ENCODE data around the gene DGAT2. TPM values are rescaled to one million over a fixed set of nuclear protein-coding genes. Genes with fewer than 3 reads are reported as not detected.

The DGAT2 gene, protein sequence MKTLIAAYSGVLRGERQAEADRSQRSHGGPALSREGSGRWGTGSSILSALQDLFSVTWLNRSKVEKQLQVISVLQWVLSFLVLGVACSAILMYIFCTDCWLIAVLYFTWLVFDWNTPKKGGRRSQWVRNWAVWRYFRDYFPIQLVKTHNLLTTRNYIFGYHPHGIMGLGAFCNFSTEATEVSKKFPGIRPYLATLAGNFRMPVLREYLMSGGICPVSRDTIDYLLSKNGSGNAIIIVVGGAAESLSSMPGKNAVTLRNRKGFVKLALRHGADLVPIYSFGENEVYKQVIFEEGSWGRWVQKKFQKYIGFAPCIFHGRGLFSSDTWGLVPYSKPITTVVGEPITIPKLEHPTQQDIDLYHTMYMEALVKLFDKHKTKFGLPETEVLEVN
- total RNA-seq = 10 to 100 TPM in 1 of 2 donors, 1 to 10 TPM in 1; 8.1 to 14.9 TPM
- polyA plus RNA-seq (ENCODE audit: insufficient read length in 6 of 6) = 1 to 10 TPM; 1.2 to 1.7 (median 1.4) TPM
- long read RNA-seq, donor 1 = 0 reads
- long read RNA-seq, donor 2 = 0 reads
- long read RNA-seq, donor 3 = 0 reads
- long read RNA-seq, donor 4, partial matches to known transcripts = 0 of 6 reads
- long read RNA-seq, donor 4, other reads (novel, unspliced or antisense) = 1 of 6 reads
- long read RNA-seq, donor 5 = 0 reads
- long read RNA-seq, donor 6 = 0 reads
- long read RNA-seq, donor 7 = 0 reads
- long read RNA-seq, donor 8 = 0 reads
- long read RNA-seq, donor 9 = 0 reads
- long read RNA-seq, donor 10, transcript DGAT2-201 (8 exons, 2,453 nt) = major isoform, 7 of 11 reads
- long read RNA-seq, donor 10, partial matches to known transcripts = 1 of 11 reads
- long read RNA-seq, donor 10, other reads (novel, unspliced or antisense) = 3 of 11 reads
- long read RNA-seq, donor 11, partial matches to known transcripts = 0 of 3 reads
- long read RNA-seq, donor 11, other reads (novel, unspliced or antisense) = 0 of 3 reads
- long read RNA-seq, donor 12 = 0 reads

DNA sequence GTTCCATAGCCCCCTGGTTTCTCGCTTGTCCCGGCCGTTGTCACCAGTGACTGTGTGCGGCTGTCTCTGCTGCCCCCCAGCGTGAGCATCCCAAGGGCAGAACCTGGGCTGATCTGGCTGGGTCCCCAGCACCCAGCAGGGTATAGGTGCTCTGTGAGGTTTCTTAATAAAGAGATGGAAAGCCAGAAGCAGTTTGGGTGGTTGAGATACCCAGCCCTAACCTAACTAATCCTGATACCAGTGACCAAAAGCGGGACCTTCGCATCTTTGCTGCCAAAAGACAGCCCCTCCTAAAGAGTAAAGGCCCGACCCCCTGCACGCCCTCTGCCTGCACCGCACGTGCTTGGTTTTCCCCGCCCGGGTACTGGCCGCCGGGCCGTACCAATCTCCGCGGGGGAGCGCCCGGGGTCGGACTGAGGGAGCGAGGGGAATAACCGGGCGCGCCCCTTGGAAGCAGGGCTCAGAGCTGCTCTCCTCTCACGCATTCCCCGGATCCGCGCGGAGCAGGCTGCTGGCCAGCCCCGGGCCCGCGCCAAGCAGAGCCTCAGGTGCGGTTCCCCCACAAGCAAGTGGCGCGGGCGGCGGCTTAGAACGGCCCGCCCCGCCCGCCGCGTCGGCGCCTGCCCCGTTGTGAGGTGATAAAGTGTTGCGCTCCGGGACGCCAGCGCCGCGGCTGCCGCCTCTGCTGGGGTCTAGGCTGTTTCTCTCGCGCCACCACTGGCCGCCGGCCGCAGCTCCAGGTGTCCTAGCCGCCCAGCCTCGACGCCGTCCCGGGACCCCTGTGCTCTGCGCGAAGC lies at the start of gene DGAT2:
Gene DGAT2, plus strand, starts transcription at position 667 of the 797 bp plus-strand sequence. CDS start 214 bp downstream, outside the sequence.
- TF ChIP-seq, protein P1, sequence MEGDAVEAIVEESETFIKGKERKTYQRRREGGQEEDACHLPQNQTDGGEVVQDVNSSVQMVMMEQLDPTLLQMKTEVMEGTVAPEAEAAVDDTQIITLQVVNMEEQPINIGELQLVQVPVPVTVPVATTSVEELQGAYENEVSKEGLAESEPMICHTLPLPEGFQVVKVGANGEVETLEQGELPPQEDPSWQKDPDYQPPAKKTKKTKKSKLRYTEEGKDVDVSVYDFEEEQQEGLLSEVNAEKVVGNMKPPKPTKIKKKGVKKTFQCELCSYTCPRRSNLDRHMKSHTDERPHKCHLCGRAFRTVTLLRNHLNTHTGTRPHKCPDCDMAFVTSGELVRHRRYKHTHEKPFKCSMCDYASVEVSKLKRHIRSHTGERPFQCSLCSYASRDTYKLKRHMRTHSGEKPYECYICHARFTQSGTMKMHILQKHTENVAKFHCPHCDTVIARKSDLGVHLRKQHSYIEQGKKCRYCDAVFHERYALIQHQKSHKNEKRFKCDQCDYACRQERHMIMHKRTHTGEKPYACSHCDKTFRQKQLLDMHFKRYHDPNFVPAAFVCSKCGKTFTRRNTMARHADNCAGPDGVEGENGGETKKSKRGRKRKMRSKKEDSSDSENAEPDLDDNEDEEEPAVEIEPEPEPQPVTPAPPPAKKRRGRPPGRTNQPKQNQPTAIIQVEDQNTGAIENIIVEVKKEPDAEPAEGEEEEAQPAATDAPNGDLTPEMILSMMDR (IDR thresholded peaks at IDR 0.05) = no peak
- Histone ChIP-seq H3K4me3 (peak within 1 kb of the TSS; percentile 43 to 51), H3K36me3 (no peaks in the 10 kb centered on the region), H3K9me3 (no peaks in the 10 kb centered on the region), H3K27me3 (peaks cover 4 to 28% of the 10 kb centered on the region in 2 donors), H3K27ac (peak within 1 kb of the TSS in 1 of 2 donors; percentile 61), H3K4me1 (peaks cover 13 to 61% of the 10 kb centered on the region in 2 donors)
- peak; percentile 56 to 96 (median 78) for DNase-seq
- intact Hi-C loops (cut with DNase I) = no loop called here
- ATAC-seq = peak; percentile 84

DNA sequence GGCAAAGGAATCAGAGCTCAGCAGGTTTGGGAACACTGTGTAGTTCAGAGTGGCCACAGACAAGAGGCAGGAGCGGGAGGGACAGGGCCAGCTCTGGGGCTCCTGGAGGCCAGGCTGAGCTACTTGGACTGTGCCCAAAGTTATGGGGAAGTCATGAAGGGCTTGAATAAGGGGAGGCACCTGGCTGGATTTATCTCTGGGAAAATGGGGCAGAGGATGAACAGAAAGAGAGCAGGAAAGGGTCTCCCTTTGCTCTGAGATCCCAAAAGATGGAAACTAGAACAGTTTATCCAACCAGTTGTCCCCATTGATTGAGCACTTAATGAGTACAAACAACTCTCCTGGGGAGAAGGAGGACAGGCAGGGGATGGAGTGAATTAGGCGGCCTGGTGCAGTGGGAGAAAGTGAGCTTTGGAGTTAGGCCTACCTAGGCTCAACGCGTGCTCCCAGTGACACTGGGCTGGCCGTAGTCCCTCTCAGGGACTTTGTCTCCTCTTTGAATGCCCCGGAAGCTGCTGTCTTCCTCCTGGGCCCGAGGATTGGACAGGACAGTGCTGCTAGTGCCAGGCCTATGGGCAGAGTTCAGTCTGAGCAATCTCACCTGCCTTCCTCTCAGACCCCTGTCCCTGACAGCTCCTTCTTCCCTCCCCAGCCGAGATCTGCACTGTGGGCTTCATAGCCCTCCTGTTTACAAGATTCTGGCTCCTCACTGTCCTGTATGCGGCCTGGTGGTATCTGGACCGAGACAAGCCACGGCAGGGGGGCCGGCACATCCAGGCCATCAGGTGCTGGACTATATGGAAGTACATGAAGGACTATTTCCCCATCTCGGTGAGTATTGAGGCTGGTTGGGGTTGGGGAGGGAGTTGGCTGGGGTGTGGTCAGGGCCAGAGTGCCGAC lies 49.0 kb upstream of the DGAT2 start:
- Histone ChIP-seq H3K4me3 (no peak overlapping the region), H3K4me1 (no peaks in the 10 kb centered on the region), H3K27ac (no peak overlapping the region), H3K9me3 (no peaks in the 10 kb centered on the region), H3K36me3 (no peaks in the 10 kb centered on the region), H3K27me3 (no peaks in the 10 kb centered on the region)
- TF ChIP-seq, protein P1 (IDR thresholded peaks at IDR 0.05) = no peak
- no peak for DNase-seq
- intact Hi-C loops (cut with DNase I) = no loop called here
- ATAC-seq = no peak

DNA sequence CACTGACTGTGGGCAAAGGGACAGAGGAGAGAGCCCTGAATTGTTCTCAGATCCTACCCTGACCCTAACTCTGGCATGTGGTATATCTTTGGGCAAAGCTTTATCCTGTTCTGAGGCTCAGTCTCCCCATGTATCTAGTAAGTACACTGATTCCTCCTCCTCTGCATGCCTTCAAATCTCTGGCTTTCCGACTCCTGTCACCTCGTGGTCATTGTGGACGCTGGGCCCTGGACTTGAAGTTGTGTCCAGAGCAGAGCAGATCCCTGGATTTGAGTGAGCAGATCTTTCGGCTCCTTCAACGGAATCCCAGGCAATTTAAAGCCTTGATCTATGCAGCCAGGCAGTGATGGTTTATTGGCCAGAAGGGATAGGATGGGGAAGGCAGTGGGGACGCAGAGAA lies 47.9 kb upstream of the DGAT2 start:
- Histone ChIP-seq H3K36me3 (no peaks in the 10 kb centered on the region), H3K4me3 (no peak overlapping the region), H3K27me3 (no peaks in the 10 kb centered on the region), H3K4me1 (no peaks in the 10 kb centered on the region), H3K27ac (no peak overlapping the region), H3K9me3 (no peaks in the 10 kb centered on the region)
- DNase-seq (no peak), ATAC-seq (no peak)
- intact Hi-C loops (cut with DNase I) = no loop called here
- TF ChIP-seq, protein P1 (IDR thresholded peaks at IDR 0.05) = no peak

DNA sequence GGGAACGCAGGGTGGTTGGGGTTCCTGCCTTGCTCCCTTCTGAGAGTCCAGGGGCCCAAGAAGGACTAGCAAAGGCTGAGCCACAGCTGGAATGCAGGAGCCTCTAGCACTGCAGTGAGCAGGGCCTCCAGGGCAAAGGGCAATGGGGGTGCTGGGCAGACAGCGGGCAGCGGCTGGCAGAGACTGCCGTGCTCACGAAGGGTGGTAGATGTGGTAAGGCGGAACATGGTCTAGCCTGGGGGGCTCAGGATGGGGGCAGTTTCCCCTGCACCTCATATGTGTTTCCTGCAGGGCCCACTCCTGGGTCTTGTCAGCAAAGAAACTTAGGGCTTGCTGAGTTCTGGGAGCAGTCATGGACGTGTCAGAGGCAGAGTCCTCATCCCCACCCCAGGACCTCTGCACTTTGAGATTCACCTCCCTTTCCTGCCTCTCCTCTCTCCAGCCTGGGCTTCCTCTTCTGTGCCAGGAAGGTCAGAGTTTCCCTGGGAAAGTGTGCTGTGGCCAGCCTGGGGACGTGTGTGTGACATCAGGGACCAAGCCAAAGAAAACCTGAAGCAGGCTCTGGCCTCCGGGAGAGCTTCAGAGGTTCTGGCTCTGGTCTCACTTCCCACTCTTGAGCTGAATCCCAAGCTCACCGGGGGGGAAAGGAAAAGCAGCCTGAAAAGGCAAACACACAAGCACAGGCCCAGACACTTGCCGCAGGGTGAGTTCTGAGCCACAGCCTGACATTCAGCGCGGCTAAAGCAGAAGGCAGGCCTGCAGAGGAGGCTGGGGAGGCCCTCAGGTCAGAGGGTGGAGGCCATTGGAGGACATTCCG lies 46.5 kb upstream of the DGAT2 start:
- no peaks in the 10 kb centered on the region for H3K4me1 ChIP-seq
- intact Hi-C loops (cut with DNase I) = no loop called here
- H3K4me3 ChIP-seq = no peak overlapping the region
- DNase-seq = no peak
- no peaks in the 10 kb centered on the region for H3K27me3 ChIP-seq
- H3K9me3 ChIP-seq = no peaks in the 10 kb centered on the region
- no peak overlapping the region for H3K27ac ChIP-seq
- TF ChIP-seq, protein P1 (IDR thresholded peaks at IDR 0.05) = no peak
- ATAC-seq = no peak
- H3K36me3 ChIP-seq = no peaks in the 10 kb centered on the region
